ENCODE data around the gene CYP39A1. TPM values are rescaled to one million over a fixed set of nuclear protein-coding genes. Genes with fewer than 3 reads are reported as not detected.

CYP39A1 gene
- total RNA-seq, 4 donors from 2014 or later = 1.6 to 10.2 (median 2.3) TPM; not detected in 1

DNA sequence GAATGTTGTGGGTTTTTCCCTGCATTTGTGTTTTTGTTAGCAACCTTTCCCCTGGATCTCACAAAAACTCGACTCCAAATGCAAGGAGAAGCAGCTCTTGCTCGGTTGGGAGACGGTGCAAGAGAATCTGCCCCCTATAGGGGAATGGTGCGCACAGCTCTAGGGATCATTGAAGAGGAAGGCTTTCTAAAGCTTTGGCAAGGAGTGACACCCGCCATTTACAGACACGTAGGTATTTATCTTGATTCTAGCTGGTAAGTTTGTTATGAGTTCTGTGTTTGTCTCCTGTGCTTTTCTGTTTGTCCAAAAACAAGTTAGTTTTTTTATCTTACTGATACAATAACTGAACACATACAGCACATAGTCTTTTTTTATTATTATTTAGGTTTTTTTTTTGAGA, 3.2 kb upstream of the CYP39A1 start:
- H3K9me3 ChIP-seq = no peaks in the 10 kb centered on the region
- in situ Hi-C loops (cut with MboI; ENCODE audit: low pct_ligation_motif_present in 1 of 4, low pct_unique_long_range_greater_than_20kb in 1 of 4, low sequenced_read_pairs in 3 of 4) (no loop called here), intact Hi-C loops (cut with DNase I; ENCODE audit: low total_unique reads) (no loop called here)
- no peak overlapping the region for H3K27ac ChIP-seq
- no peaks in the 10 kb centered on the region for H3K27me3 ChIP-seq
- TF ChIP-seq, protein P1, sequence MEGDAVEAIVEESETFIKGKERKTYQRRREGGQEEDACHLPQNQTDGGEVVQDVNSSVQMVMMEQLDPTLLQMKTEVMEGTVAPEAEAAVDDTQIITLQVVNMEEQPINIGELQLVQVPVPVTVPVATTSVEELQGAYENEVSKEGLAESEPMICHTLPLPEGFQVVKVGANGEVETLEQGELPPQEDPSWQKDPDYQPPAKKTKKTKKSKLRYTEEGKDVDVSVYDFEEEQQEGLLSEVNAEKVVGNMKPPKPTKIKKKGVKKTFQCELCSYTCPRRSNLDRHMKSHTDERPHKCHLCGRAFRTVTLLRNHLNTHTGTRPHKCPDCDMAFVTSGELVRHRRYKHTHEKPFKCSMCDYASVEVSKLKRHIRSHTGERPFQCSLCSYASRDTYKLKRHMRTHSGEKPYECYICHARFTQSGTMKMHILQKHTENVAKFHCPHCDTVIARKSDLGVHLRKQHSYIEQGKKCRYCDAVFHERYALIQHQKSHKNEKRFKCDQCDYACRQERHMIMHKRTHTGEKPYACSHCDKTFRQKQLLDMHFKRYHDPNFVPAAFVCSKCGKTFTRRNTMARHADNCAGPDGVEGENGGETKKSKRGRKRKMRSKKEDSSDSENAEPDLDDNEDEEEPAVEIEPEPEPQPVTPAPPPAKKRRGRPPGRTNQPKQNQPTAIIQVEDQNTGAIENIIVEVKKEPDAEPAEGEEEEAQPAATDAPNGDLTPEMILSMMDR (IDR thresholded peaks at IDR 0.05) = peak in 2 of 5 experiments; percentile 3 to 7
- TF ChIP-seq POLR2AphosphoS5 (IDR thresholded peaks at IDR 0.05) = no peak
- peaks cover 0 to 22% (median 12%) of the 10 kb centered on the region in 4 donors for H3K4me1 ChIP-seq
- H3K4me3 ChIP-seq = no peak overlapping the region
- H3K36me3 ChIP-seq = no peaks in the 10 kb centered on the region
- no peak for DNase-seq
- 81% methylated on average over 6 of the region's 6 CpGs; no CpG with 5 or more reads in 1 of the 2 donors for WGBS, 2 donors (ENCODE audit: low coverage in 1 of 2)

DNA sequence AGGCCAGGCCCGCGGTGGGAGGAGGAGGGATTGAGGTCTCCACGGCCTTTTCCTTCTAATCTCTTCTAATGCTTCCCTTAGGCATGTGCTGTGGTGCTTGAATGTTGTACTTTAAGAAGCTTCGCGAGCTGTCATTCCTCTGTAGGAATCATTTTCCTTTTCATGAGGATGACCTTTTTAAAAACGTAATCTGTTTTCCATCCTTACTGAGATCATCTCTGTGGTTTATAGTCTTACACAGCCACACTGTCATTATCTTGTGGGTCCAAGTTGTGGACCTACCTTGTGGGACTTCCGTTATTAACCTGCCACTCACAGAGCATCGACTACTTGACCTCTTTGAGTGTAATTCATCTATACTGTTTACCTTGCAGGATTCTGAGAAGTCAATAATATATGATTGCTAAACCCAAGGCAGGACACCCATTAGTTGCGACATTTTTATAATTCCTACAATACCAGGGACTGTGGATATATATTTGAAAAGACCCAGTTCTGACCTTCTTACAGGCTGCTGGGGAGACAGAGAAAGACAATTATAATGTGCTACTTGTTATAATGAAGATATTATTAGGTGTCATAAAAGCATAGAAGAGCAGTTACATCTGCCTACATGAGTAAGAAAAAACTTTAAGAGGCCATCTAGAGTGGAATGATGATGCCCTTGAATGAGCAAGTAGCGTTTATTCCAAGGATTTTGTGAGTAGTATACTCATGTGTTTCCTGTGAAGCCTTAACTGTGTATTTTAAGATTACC, 999 bp upstream of the CYP39A1 start:
- DNase-seq = no peak
- TF ChIP-seq POLR2A (IDR thresholded peaks at IDR 0.05) (no peak), POLR2AphosphoS5 (IDR thresholded peaks at IDR 0.05) (no peak), EP300 (IDR thresholded peaks at IDR 0.05; ENCODE audit: low read depth) (no peak)
- TF ChIP-seq, protein P1 (IDR thresholded peaks at IDR 0.05) = no peak
- Histone ChIP-seq H3K36me3 (no peaks in the 10 kb centered on the region), H3K4me1 (peaks cover 0 to 30% (median 15%) of the 10 kb centered on the region in 4 donors), H3K27me3 (no peaks in the 10 kb centered on the region), H3K9me3 (no peaks in the 10 kb centered on the region), H3K27ac (peak overlapping the region; percentile 80 to 90 (median 84)), H3K4me3 (peak overlapping the region; percentile 70 to 94 (median 72))
- WGBS, 2 donors (ENCODE audit: low coverage in 1 of 2) = 18% methylated on average over 7 to 10 of the region's 10 CpGs
- in situ Hi-C loops (cut with MboI; ENCODE audit: low pct_ligation_motif_present in 1 of 4, low pct_unique_long_range_greater_than_20kb in 1 of 4, low sequenced_read_pairs in 3 of 4) (no loop called here), intact Hi-C loops (cut with DNase I; ENCODE audit: low total_unique reads) (no loop called here)

DNA sequence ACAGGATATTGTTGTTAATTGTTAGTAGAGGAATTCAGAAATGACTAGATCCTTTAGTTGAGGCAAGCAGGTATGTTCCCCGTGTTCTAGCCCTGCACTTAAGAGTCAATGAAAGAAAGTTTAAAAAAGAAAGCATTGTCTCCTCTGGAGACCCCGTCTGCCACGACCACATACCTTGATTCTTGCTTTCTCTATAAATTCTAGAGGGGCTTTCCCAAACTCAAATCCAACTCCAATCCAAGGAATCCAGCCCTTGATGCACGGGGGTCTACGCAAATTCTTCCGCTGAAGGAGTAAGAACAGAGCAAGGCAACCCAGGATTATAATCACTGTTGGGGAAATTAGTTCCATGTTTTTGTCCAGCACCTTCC, 401 bp downstream of the CYP39A1 start:
- Histone ChIP-seq H3K36me3 (no peaks in the 10 kb centered on the region), H3K27me3 (no peaks in the 10 kb centered on the region), H3K9me3 (no peaks in the 10 kb centered on the region), H3K4me1 (peaks cover 0 to 30% (median 15%) of the 10 kb centered on the region in 4 donors), H3K4me3 (peak overlapping the region; percentile 70 to 94 (median 72)), H3K27ac (peak overlapping the region; percentile 80 to 90 (median 84))
- 2 to 3% methylated on average over 3 to 6 of the region's 6 CpGs for WGBS, 2 donors (ENCODE audit: low coverage in 1 of 2)
- intact Hi-C loops (cut with DNase I; ENCODE audit: low total_unique reads) = no loop called here
- no peak for TF ChIP-seq EP300 (IDR thresholded peaks at IDR 0.05; ENCODE audit: low read depth)
- no peak for TF ChIP-seq POLR2AphosphoS5 (IDR thresholded peaks at IDR 0.05)
- TF ChIP-seq, protein P1 (IDR thresholded peaks at IDR 0.05) = no peak
- TF ChIP-seq POLR2A (IDR thresholded peaks at IDR 0.05) = no peak
- in situ Hi-C loops (cut with MboI; ENCODE audit: low pct_ligation_motif_present in 1 of 4, low pct_unique_long_range_greater_than_20kb in 1 of 4, low sequenced_read_pairs in 3 of 4) = no loop called here
- no peak for DNase-seq

DNA sequence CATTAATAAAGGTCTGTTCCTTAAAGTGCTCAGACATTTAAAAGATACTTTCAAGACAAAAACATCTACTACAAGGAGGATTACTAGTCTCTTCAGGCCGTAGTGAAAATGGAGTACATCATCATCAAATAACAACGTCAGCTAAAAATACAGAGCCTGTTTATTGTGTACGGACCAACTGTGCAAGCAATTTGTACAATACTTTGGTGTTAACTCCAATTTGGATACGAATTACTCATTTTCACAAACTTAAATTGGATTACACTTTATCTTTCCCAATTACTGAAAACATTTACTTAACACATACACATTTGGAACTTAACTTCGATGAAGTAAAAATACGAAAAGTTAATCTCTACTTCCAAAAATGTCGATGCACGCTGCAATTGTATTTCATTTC, 802 bp downstream of the CYP39A1 start:
- DNase-seq = no peak
- TF ChIP-seq, protein P1 (IDR thresholded peaks at IDR 0.05) = no peak
- TF ChIP-seq POLR2AphosphoS5 (IDR thresholded peaks at IDR 0.05) = no peak
- no peak for TF ChIP-seq POLR2A (IDR thresholded peaks at IDR 0.05)
- no peak for TF ChIP-seq EP300 (IDR thresholded peaks at IDR 0.05; ENCODE audit: low read depth)
- 7 to 19% methylated on average over 8 of the region's 8 CpGs for WGBS, 2 donors (ENCODE audit: low coverage in 1 of 2)

More for the DNA sequence above, 802 bp downstream of the CYP39A1 start:
- Histone ChIP-seq H3K9me3 (no peaks in the 10 kb centered on the region), H3K4me1 (peaks cover 0 to 30% (median 15%) of the 10 kb centered on the region in 4 donors), H3K27me3 (no peaks in the 10 kb centered on the region), H3K36me3 (no peaks in the 10 kb centered on the region), H3K27ac (peak overlapping the region; percentile 80 to 90 (median 84)), H3K4me3 (peak overlapping the region in 3 of 4 donors; percentile 70 to 94 (median 73))
- in situ Hi-C loops (cut with MboI; ENCODE audit: low pct_ligation_motif_present in 1 of 4, low pct_unique_long_range_greater_than_20kb in 1 of 4, low sequenced_read_pairs in 3 of 4) = no loop called here
- intact Hi-C loops (cut with DNase I; ENCODE audit: low total_unique reads) = no loop called here

Data from transverse colon (tissue), 4 donors.